ENCODE data around the gene EPN2. TPM values are rescaled to one million over a fixed set of nuclear protein-coding genes. Genes with fewer than 3 reads are reported as not detected.
"Not testable (repeated sequence)": the region's sequence is repeated elsewhere in the genome, so short reads cannot be mapped to it uniquely, and the experiment has no call there.

The EPN2 gene
- total RNA-seq, 4 donors from 2014 or later: 25.6 to 145 (median 84.1) TPM

DNA sequence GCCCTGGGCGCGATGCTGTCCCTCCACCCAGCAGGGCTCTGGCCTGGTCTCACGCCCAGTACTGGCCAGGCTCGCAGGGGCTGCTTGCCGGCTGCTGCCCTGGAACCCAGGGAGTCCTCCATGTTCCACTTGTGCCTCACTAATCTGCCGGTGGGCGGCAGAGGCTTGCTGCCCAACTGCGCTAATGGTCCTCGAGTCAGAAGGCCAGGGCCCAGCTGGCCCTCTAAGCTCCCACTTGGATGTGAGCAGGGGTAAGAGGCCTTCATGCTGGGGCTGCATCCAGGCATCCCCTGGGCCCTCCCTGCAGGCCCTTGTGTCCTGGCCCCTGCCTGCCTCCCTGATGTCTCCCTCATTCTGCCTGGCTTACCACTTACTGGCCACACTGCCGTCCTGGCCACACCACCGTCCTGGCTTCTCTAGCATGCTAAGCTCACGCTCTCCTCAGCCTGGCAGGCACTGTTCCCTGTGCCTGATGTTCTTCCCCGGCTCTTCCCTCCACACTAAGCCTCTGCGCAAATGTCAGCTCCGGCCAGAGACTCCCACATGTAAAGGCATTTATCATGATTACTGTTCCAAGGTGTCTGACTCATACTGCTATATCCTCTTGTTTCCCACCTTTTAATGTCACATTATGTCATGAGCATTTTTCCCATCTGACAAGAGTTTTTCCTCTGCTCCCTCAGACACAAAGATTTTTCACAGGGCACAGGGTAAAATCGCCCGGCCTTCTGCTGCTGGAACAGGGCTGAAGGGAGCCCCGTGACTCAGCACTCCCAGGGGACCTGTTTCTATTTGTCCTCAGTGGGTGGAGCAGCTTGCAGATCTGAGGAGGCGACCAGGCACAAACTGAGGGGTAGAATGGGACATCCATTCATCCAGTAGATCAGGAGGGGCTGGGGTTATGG is 109.4 kb downstream of the EPN2 start:
- H3K4me3 ChIP-seq: no peak overlapping the region
- H3K36me3 ChIP-seq: no peaks in the 10 kb centered on the region
- TF ChIP-seq POLR2A (IDR thresholded peaks at IDR 0.05): peak in 1 of 2 donors; percentile 14
- peak in 2 of 4 experiments; percentile 3 to 5 for TF ChIP-seq CTCF (IDR thresholded peaks at IDR 0.05)
- intact Hi-C loops (cut with DNase I; ENCODE audit: low total_unique reads): no loop called here
- no peaks in the 10 kb centered on the region for H3K27me3 ChIP-seq
- DNase-seq: peak; percentile 84 to 88
- peak overlapping the region; percentile 88 to 98 for H3K27ac ChIP-seq
- H3K4me1 ChIP-seq: peaks cover 16 to 33% of the 10 kb centered on the region in 2 donors
- H3K9me3 ChIP-seq: no peaks in the 10 kb centered on the region

GRCh38 chr17:19347323-19348080 is 110.3 kb downstream of the EPN2 start:
- Histone ChIP-seq H3K36me3 (no peaks in the 10 kb centered on the region), H3K27me3 (no peaks in the 10 kb centered on the region), H3K4me1 (peaks cover 16 to 32% of the 10 kb centered on the region in 2 donors), H3K27ac (peak overlapping the region; percentile 88 to 98), H3K9me3 (no peaks in the 10 kb centered on the region), H3K4me3 (no peak overlapping the region)
- TF ChIP-seq CTCF (IDR thresholded peaks at IDR 0.05) (no peak), POLR2A (IDR thresholded peaks at IDR 0.05) (no peak)
- peak; percentile 36 for DNase-seq
- intact Hi-C loops (cut with DNase I; ENCODE audit: low total_unique reads): no loop called here

- intact Hi-C loops (cut with DNase I; ENCODE audit: low total_unique reads): no loop called here
- no peaks in the 10 kb centered on the region for H3K27me3 ChIP-seq
- peak in 1 of 2 donors; percentile 11 for DNase-seq
- H3K4me3 ChIP-seq: no peak overlapping the region
- peak overlapping the region; percentile 88 to 98 for H3K27ac ChIP-seq
- H3K36me3 ChIP-seq: no peaks in the 10 kb centered on the region
- no peaks in the 10 kb centered on the region for H3K9me3 ChIP-seq
- no peak for TF ChIP-seq CTCF (IDR thresholded peaks at IDR 0.05)
- no peak for TF ChIP-seq POLR2A (IDR thresholded peaks at IDR 0.05)
- peaks cover 16 to 27% of the 10 kb centered on the region in 2 donors for H3K4me1 ChIP-seq
Observed at GRCh38 chr17:19348081-19348650, 111.0 kb downstream of the EPN2 start.

GRCh38 chr17:19348806-19349205 is 111.6 kb downstream of the EPN2 start:
- no peak overlapping the region for H3K4me3 ChIP-seq
- H3K27me3 ChIP-seq: no peaks in the 10 kb centered on the region
- no peaks in the 10 kb centered on the region for H3K9me3 ChIP-seq
- intact Hi-C loops (cut with DNase I; ENCODE audit: low total_unique reads): no loop called here
- no peak overlapping the region for H3K27ac ChIP-seq
- H3K36me3 ChIP-seq: no peaks in the 10 kb centered on the region
- peaks cover 16 to 25% of the 10 kb centered on the region in 2 donors for H3K4me1 ChIP-seq
- DNase-seq: peak; percentile 16 to 27
- TF ChIP-seq CTCF (IDR thresholded peaks at IDR 0.05): no peak
- TF ChIP-seq POLR2A (IDR thresholded peaks at IDR 0.05): no peak

DNA sequence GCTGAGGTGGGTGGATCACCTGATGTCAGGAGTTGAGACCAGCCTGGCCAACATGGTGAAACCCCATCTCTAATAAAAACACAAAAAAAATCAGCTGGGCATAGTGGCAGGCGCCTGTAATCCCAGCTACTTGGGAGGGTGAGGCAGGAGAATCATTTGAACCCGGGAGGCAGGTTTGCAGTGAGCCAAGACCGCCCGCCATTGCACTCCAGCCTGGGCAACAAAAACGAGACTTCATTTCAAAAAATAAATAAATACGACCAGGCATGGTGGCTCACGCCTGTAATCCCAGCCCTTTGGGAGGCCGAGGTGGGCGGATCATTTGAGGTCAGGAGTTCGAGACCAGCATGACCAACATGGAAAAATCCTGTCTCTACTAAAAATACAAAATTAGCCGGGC is 116.2 kb downstream of the EPN2 start:
- H3K9me3 ChIP-seq; H3K27me3 ChIP-seq; H3K4me1 ChIP-seq; H3K36me3 ChIP-seq; DNase-seq; intact Hi-C loops (cut with DNase I; ENCODE audit: low total_unique reads); H3K27ac ChIP-seq; H3K4me3 ChIP-seq: not testable (repeated sequence)

Measured in uterus (tissue), 4 donors.